ENCODE data around the gene NPR1. TPM values are rescaled to one million over a fixed set of nuclear protein-coding genes. Genes with fewer than 3 reads are reported as not detected.

The NPR1 gene
- total and polyA plus RNA-seq, 2 of the 13 experiments (the other 11 are each of a cell fraction or from before 2014, with no cell fraction given), result not detected

DNA sequence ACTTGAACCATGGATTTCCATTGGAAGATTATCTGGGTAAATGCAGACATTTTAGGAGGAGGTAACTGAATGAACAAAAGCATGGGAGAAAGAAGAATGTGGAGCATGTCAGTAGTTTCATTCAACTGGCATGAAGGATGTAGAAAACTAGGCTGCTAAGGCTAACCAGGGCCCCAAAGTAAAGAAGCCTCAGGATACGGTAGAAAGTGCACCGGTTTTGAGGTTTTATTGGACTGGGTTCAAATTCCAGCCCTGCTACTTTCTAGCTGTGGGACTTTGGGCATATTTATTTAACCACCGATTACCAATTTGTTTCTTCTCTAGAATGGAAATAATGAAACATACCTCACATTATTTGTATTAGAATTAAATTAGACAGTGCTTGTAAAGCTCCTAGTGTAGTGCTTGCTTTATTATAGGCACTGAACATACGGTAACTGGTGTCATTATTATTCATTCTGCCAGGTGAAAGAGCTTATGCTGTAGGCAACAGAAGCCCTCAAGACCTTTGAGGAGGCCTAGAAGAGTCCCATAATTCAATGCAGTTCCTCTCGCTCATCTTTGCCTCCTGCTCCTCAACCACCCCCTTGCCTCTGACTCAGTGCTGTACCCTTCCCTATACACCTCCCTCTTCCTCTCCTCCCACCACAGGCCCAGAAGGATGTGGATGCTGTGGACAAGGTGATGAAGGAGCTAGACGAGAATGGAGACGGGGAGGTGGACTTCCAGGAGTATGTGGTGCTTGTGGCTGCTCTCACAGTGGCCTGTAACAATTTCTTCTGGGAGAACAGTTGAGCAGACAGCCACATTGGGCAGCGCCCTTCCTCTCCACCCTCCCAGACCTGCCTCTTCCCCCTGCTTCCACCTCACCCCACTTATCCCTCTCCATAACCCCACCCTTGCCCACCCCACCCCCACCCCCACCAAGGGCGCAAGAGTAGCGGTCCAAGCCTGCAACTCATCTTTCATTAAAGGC is 47.2 kb upstream of the NPR1 start (continued):
- no peak for TF ChIP-seq SP5 (CRISPR knock-in tag; IDR thresholded peaks at IDR 0.05; ENCODE audit: borderline replicate concordance, low read depth)
- TF ChIP-seq ZNF629 (CRISPR knock-in tag; conservative IDR thresholded peaks at IDR 0.05), result no peak
- no peak for TF ChIP-seq FOXP1 (IDR thresholded peaks at IDR 0.05)
- TF ChIP-seq FOXP1 (CRISPR knock-in tag; IDR thresholded peaks at IDR 0.05), result no peak
- TF ChIP-seq, protein P1, sequence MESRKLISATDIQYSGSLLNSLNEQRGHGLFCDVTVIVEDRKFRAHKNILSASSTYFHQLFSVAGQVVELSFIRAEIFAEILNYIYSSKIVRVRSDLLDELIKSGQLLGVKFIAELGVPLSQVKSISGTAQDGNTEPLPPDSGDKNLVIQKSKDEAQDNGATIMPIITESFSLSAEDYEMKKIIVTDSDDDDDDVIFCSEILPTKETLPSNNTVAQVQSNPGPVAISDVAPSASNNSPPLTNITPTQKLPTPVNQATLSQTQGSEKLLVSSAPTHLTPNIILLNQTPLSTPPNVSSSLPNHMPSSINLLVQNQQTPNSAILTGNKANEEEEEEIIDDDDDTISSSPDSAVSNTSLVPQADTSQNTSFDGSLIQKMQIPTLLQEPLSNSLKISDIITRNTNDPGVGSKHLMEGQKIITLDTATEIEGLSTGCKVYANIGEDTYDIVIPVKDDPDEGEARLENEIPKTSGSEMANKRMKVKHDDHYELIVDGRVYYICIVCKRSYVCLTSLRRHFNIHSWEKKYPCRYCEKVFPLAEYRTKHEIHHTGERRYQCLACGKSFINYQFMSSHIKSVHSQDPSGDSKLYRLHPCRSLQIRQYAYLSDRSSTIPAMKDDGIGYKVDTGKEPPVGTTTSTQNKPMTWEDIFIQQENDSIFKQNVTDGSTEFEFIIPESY (CRISPR knock-in tag; IDR thresholded peaks at IDR 0.05), result no peak
- TF ChIP-seq ZNF30 (CRISPR knock-in tag; IDR thresholded peaks at IDR 0.05), result no peak
- TF ChIP-seq HNF4A (CRISPR knock-in tag; IDR thresholded peaks at IDR 0.05), result peak; percentile 91
- TF ChIP-seq ZNF501 (CRISPR knock-in tag; IDR thresholded peaks at IDR 0.05), result no peak
- TF ChIP-seq CAMTA2 (CRISPR knock-in tag; IDR thresholded peaks at IDR 0.05; ENCODE audit: borderline replicate concordance), result no peak
- TF ChIP-seq, protein P2, sequence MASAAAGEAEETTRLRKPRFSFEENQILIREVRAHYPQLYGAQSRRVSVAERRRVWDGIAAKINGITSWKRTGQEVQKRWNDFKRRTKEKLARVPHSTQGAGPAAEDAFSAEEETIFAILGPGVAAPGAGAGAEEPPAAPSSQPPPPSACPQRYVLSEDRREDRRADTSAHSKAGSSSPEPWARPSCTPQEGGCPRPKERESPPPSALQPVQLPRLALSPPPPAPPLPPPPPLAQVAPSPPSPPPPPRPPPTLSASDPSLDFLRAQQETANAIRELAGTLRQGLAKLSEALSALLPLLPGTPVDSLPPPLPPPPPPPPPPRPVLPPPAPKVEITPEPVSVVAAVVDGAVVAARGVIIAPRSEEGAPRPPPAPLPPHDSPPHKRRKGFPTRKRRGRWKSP (CRISPR knock-in tag; IDR thresholded peaks at IDR 0.05), result no peak
- TF ChIP-seq, protein P3, sequence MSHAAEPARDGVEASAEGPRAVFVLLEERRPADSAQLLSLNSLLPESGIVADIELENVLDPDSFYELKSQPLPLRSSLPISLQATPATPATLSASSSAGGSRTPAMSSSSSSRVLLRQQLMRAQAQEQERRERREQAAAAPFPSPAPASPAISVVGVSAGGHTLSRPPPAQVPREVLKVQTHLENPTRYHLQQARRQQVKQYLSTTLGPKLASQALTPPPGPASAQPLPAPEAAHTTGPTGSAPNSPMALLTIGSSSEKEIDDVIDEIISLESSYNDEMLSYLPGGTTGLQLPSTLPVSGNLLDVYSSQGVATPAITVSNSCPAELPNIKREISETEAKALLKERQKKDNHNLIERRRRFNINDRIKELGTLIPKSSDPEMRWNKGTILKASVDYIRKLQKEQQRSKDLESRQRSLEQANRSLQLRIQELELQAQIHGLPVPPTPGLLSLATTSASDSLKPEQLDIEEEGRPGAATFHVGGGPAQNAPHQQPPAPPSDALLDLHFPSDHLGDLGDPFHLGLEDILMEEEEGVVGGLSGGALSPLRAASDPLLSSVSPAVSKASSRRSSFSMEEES (CRISPR knock-in tag; IDR thresholded peaks at IDR 0.05), result no peak
- TF ChIP-seq, protein P4, sequence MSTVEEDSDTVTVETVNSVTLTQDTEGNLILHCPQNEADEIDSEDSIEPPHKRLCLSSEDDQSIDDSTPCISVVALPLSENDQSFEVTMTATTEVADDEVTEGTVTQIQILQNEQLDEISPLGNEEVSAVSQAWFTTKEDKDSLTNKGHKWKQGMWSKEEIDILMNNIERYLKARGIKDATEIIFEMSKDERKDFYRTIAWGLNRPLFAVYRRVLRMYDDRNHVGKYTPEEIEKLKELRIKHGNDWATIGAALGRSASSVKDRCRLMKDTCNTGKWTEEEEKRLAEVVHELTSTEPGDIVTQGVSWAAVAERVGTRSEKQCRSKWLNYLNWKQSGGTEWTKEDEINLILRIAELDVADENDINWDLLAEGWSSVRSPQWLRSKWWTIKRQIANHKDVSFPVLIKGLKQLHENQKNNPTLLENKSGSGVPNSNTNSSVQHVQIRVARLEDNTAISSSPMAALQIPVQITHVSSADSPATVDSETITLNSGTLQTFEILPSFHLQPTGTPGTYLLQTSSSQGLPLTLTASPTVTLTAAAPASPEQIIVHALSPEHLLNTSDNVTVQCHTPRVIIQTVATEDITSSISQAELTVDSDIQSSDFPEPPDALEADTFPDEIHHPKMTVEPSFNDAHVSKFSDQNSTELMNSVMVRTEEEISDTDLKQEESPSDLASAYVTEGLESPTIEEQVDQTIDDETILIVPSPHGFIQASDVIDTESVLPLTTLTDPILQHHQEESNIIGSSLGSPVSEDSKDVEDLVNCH (CRISPR knock-in tag; IDR thresholded peaks at IDR 0.05), result no peak
- peak; percentile 39 for TF ChIP-seq TEAD3 (CRISPR knock-in tag; optimal IDR thresholded peaks at IDR 0.05; ENCODE audit: borderline replicate concordance)
- no peak for TF ChIP-seq ZNF850 (CRISPR knock-in tag; conservative IDR thresholded peaks at IDR 0.05)
- TF ChIP-seq ZNF678 (CRISPR knock-in tag; IDR thresholded peaks at IDR 0.05), result no peak
- TF ChIP-seq ZNF557 (CRISPR knock-in tag; IDR thresholded peaks at IDR 0.05), result no peak
- no peak for TF ChIP-seq PHF5A (CRISPR knock-in tag; IDR thresholded peaks at IDR 0.05; ENCODE audit: low read depth, unreplicated experiment)
- TF ChIP-seq SNAI1 (CRISPR knock-in tag; IDR thresholded peaks at IDR 0.05; ENCODE audit: borderline replicate concordance), result no peak
- no peak for TF ChIP-seq IKZF1 (IDR thresholded peaks at IDR 0.05)
- TF ChIP-seq ZSCAN9 (CRISPR knock-in tag; IDR thresholded peaks at IDR 0.05; ENCODE audit: borderline replicate concordance), result no peak
- TF ChIP-seq, protein P5, sequence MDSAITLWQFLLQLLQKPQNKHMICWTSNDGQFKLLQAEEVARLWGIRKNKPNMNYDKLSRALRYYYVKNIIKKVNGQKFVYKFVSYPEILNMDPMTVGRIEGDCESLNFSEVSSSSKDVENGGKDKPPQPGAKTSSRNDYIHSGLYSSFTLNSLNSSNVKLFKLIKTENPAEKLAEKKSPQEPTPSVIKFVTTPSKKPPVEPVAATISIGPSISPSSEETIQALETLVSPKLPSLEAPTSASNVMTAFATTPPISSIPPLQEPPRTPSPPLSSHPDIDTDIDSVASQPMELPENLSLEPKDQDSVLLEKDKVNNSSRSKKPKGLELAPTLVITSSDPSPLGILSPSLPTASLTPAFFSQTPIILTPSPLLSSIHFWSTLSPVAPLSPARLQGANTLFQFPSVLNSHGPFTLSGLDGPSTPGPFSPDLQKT (CRISPR knock-in tag; IDR thresholded peaks at IDR 0.05; ENCODE audit: borderline replicate concordance), result no peak
- TF ChIP-seq AKAP8 (CRISPR knock-in tag; IDR thresholded peaks at IDR 0.05), result no peak
- TF ChIP-seq SYNCRIP (IDR thresholded peaks at IDR 0.05; ENCODE audit: insufficient read depth, low read depth, low read length), result no peak

Measured in HepG2 (cell line).